H54 (cell line): ENCODE data around the gene GTF3C1.

Experiments
- DNase-seq: peaks from one replicate; pipeline ENCODE4 v3.0.0; 2011; ENCODE audit warnings: low spot score, mixed read lengths; ENCODE audit not compliant: insufficient read length
- FAIRE-seq: peaks from 3 replicates; lab custom pipeline; 2011; peaks lifted over from hg19 to GRCh38; lab: Jason Lieb, UNC
- POLR2A ChIP-seq: IDR thresholded peaks from 2 replicates; pipeline ENCODE4 v1.6.1; 2011; ENCODE audit warnings: low read depth, mild to moderate bottlenecking, low read length

Gene GTF3C1

GRCh38 chr16:27495191-27495590, 54.5 kb downstream of the GTF3C1 start:
- no peak for FAIRE-seq
- no peak for TF ChIP-seq POLR2A
- DNase-seq = no peak

- FAIRE-seq (no peak), DNase-seq (no peak)
- no peak for TF ChIP-seq POLR2A
Measured at GRCh38 chr16:27492588-27492979, 57.1 kb downstream of the GTF3C1 start.

- no peak for TF ChIP-seq POLR2A
- FAIRE-seq (no peak), DNase-seq (no peak)
Measured at GRCh38 chr16:27491894-27492587, 57.7 kb downstream of the GTF3C1 start.

- FAIRE-seq (no peak), DNase-seq (no peak)
- no peak for TF ChIP-seq POLR2A
Measured at GRCh38 chr16:27489906-27490305, 59.8 kb downstream of the GTF3C1 start.

- no peak for TF ChIP-seq POLR2A
- DNase-seq = no peak
- FAIRE-seq = no peak
Measured at GRCh38 chr16:27489421-27489820, 60.3 kb downstream of the GTF3C1 start.

- no peak for FAIRE-seq
- no peak for DNase-seq
- no peak for TF ChIP-seq POLR2A
Measured at GRCh38 chr16:27486760-27487159, 63.0 kb downstream of the GTF3C1 start.

GRCh38 chr16:27486344-27486743, 63.4 kb downstream of the GTF3C1 start:
- no peak for TF ChIP-seq POLR2A
- FAIRE-seq (no peak), DNase-seq (no peak)

GRCh38 chr16:27485811-27486210, 63.9 kb downstream of the GTF3C1 start:
- no peak for TF ChIP-seq POLR2A
- no peak for DNase-seq
- FAIRE-seq = no peak

GRCh38 chr16:27485126-27485525, 64.6 kb downstream of the GTF3C1 start:
- FAIRE-seq (no peak), DNase-seq (no peak)
- no peak for TF ChIP-seq POLR2A

GRCh38 chr16:27483624-27484023, 66.1 kb downstream of the GTF3C1 start:
- no peak for TF ChIP-seq POLR2A
- no peak for FAIRE-seq
- DNase-seq = no peak

GRCh38 chr16:27483088-27483437, 66.7 kb downstream of the GTF3C1 start:
- TF ChIP-seq POLR2A = no peak
- DNase-seq (no peak), FAIRE-seq (no peak)

- no peak for TF ChIP-seq POLR2A
- DNase-seq (no peak), FAIRE-seq (no peak)
Measured at GRCh38 chr16:27482397-27483087, 67.2 kb downstream of the GTF3C1 start.

- no peak for FAIRE-seq
- no peak for TF ChIP-seq POLR2A
Measured at GRCh38 chr16:27481282-27481934, 68.3 kb downstream of the GTF3C1 start.

GRCh38 chr16:27480761-27481160, 69.0 kb downstream of the GTF3C1 start:
- no peak for DNase-seq
- no peak for TF ChIP-seq POLR2A
- no peak for FAIRE-seq

More at GRCh38 chr16:27481282-27481934, 68.3 kb downstream of the GTF3C1 start:
- DNase-seq = no peak

- FAIRE-seq (no peak), DNase-seq (no peak)
- no peak for TF ChIP-seq POLR2A
Measured at GRCh38 chr16:27476240-27476639, 73.5 kb downstream of the GTF3C1 start.
